ENCODE results near the gene SLC3A2.

DNA sequence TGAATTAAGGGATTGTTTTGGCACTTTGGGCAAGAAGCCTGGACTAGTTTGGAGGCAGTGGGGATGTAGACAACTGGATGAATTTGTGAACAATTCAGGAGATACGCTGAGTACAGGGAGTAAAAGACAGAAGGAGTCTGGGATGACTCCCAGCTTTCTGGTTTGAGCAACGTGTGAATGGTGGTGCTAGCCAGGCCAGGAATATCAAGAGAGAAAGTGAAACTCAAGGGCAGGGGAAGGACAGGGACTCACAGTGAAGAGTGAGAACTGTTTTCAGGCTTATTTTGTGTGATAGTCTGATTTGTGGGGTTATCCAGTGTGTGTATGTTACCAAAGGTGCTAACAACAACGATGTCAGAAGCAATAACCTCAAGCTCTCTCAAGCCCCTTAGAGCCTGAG, 24.6 kb downstream of the SLC3A2 start:
- TF ChIP-seq, protein P1, sequence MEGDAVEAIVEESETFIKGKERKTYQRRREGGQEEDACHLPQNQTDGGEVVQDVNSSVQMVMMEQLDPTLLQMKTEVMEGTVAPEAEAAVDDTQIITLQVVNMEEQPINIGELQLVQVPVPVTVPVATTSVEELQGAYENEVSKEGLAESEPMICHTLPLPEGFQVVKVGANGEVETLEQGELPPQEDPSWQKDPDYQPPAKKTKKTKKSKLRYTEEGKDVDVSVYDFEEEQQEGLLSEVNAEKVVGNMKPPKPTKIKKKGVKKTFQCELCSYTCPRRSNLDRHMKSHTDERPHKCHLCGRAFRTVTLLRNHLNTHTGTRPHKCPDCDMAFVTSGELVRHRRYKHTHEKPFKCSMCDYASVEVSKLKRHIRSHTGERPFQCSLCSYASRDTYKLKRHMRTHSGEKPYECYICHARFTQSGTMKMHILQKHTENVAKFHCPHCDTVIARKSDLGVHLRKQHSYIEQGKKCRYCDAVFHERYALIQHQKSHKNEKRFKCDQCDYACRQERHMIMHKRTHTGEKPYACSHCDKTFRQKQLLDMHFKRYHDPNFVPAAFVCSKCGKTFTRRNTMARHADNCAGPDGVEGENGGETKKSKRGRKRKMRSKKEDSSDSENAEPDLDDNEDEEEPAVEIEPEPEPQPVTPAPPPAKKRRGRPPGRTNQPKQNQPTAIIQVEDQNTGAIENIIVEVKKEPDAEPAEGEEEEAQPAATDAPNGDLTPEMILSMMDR (IDR thresholded peaks at IDR 0.05): no peak
- TF ChIP-seq POLR2A (IDR thresholded peaks at IDR 0.05) (no peak), POLR2AphosphoS5 (IDR thresholded peaks at IDR 0.05) (no peak)

All from breast epithelium (tissue), 3 donors.